Measurements from ENCODE around the gene GALNT1. TPM values are rescaled to one million over a fixed set of nuclear protein-coding genes. Genes with fewer than 3 reads are reported as not detected.

GALNT1 gene
- total and polyA plus RNA-seq, 9 donors = 20.0 to 60.2 (median 40.4) TPM

- TF ChIP-seq EP300 (IDR thresholded peaks at IDR 0.05) = no peak
- TF ChIP-seq CTCF (IDR thresholded peaks at IDR 0.05) = no peak
- TF ChIP-seq POLR2A (IDR thresholded peaks at IDR 0.05) = no peak
- intact Hi-C loops (cut with DNase I) = no loop called here
- no peak for DNase-seq
- Histone ChIP-seq H3K36me3 (no peaks in the 10 kb centered on the region), H3K27ac (no peak overlapping the region), H3K27me3 (no peaks in the 10 kb centered on the region), H3K9me3 (no peaks in the 10 kb centered on the region), H3K4me1 (ENCODE audit: insufficient read depth) (peaks cover 4% of the 10 kb centered on the region), H3K4me3 (no peak overlapping the region)
- 96 to 100% (median 99%) methylated on average over 4 of the region's 4 CpGs for WGBS, 3 donors
These were observed 16.2 kb downstream of the GALNT1 start for GRCh38 chr18:35597758-35598157.

- H3K4me1 ChIP-seq (ENCODE audit: insufficient read depth) = no peaks in the 10 kb centered on the region
- no peak for DNase-seq
- H3K27ac ChIP-seq = no peak overlapping the region
- H3K36me3 ChIP-seq = no peaks in the 10 kb centered on the region
- H3K4me3 ChIP-seq = no peak overlapping the region
- intact Hi-C loops (cut with DNase I) = no loop called here
- H3K27me3 ChIP-seq = no peaks in the 10 kb centered on the region
- WGBS, 3 donors = 85 to 96% (median 95%) methylated on average over 4 of the region's 4 CpGs
- TF ChIP-seq EP300 (IDR thresholded peaks at IDR 0.05) (no peak), POLR2A (IDR thresholded peaks at IDR 0.05) (no peak), CTCF (IDR thresholded peaks at IDR 0.05) (no peak)
- no peaks in the 10 kb centered on the region for H3K9me3 ChIP-seq
These were observed 20.8 kb downstream of the GALNT1 start for GRCh38 chr18:35602193-35602820.

- no peaks in the 10 kb centered on the region for H3K9me3 ChIP-seq
- intact Hi-C loops (cut with DNase I) = no loop called here
- H3K27ac ChIP-seq = no peak overlapping the region
- H3K36me3 ChIP-seq = no peaks in the 10 kb centered on the region
- no peak for TF ChIP-seq POLR2A (IDR thresholded peaks at IDR 0.05)
- no peak for TF ChIP-seq EP300 (IDR thresholded peaks at IDR 0.05)
- H3K27me3 ChIP-seq = no peaks in the 10 kb centered on the region
- H3K4me1 ChIP-seq (ENCODE audit: insufficient read depth) = no peaks in the 10 kb centered on the region
- no peak overlapping the region for H3K4me3 ChIP-seq
- no peak for DNase-seq
These were observed 21.5 kb downstream of the GALNT1 start for GRCh38 chr18:35603008-35603407.

- no peak overlapping the region for H3K27ac ChIP-seq
- TF ChIP-seq EP300 (IDR thresholded peaks at IDR 0.05) (no peak), POLR2A (IDR thresholded peaks at IDR 0.05) (no peak), CTCF (IDR thresholded peaks at IDR 0.05) (no peak)
- 96 to 97% (median 97%) methylated on average over 3 of the region's 3 CpGs for WGBS, 3 donors
- no peak for DNase-seq
- H3K4me1 ChIP-seq (ENCODE audit: insufficient read depth) = no peaks in the 10 kb centered on the region
- no peaks in the 10 kb centered on the region for H3K9me3 ChIP-seq
- no peak overlapping the region for H3K4me3 ChIP-seq
- no peaks in the 10 kb centered on the region for H3K36me3 ChIP-seq
- intact Hi-C loops (cut with DNase I) = no loop called here
- H3K27me3 ChIP-seq = no peaks in the 10 kb centered on the region
These were observed 22.0 kb downstream of the GALNT1 start for GRCh38 chr18:35603528-35603927.

GRCh38 chr18:35604369-35604768, 22.8 kb downstream of the GALNT1 start:
- no peak for DNase-seq
- intact Hi-C loops (cut with DNase I) = no loop called here
- Histone ChIP-seq H3K4me3 (no peak overlapping the region), H3K27me3 (no peaks in the 10 kb centered on the region), H3K4me1 (ENCODE audit: insufficient read depth) (no peaks in the 10 kb centered on the region), H3K27ac (no peak overlapping the region), H3K36me3 (no peaks in the 10 kb centered on the region), H3K9me3 (no peaks in the 10 kb centered on the region)
- 93 to 97% (median 94%) methylated on average over 3 of the region's 3 CpGs for WGBS, 3 donors
- TF ChIP-seq CTCF (IDR thresholded peaks at IDR 0.05) = no peak
- no peak for TF ChIP-seq EP300 (IDR thresholded peaks at IDR 0.05)
- no peak for TF ChIP-seq POLR2A (IDR thresholded peaks at IDR 0.05)
